Endothelial cell of umbilical vein (primary cell): ENCODE measurements around the gene TRAPPC12. TPM values are rescaled to one million over a fixed set of nuclear protein-coding genes. Genes with fewer than 3 reads are reported as not detected.

ENCODE experiments used
- BruUV-seq: library from RNA; stranded (reverse); fragments of 400-500 nt; replicated peaks from 2 replicates; lab custom pipeline; 2021; lab: Mats Ljungman, UMichigan
- CTCF ChIA-PET: fragments of 300-600, 350-600 bp; sonication (Branson Sonifier 250); formaldehyde crosslinking; loops from one replicate; lab custom pipeline; 2021; ENCODE audit warnings: antibody characterized with exemption, inconsistent platforms; lab: Charles Lee
- POLR2A ChIA-PET: fragments of 300-600, 350-600 bp; sonication (Branson Sonifier 250); formaldehyde crosslinking; loops from one replicate; lab custom pipeline; 2021; ENCODE audit warnings: antibody characterized with exemption, inconsistent platforms; lab: Charles Lee
- DNase-seq: peaks from one replicate; pipeline ENCODE4 v3.0.0-alpha.2; 2011; ENCODE audit warnings: low read depth, low spot score
- FAIRE-seq: peaks from 2 replicates; lab custom pipeline; 2011; peaks lifted over from hg19 to GRCh38; lab: Jason Lieb, UNC
- H2AFZ ChIP-seq: 2 replicates; pipeline ENCODE4 v1.6.0; 2012; ENCODE audit warnings: low read depth, low read length, control low read depth, inconsistent platforms
- H3K27ac ChIP-seq: 2 replicates; pipeline ENCODE4 v1.5.1; 2011; ENCODE audit warnings: low read depth, mild to moderate bottlenecking, control low read depth, low read length, moderate library complexity; ENCODE audit not compliant: insufficient read depth
- H3K27me3 ChIP-seq, 2 experiments: 2 replicates each; pipeline versions ENCODE4 v1.6.0 to v1.6.1; 2011; ENCODE audit warnings: low read length in 2 of 2, mixed read lengths in 1 of 2; ENCODE audit not compliant: control insufficient read depth in 2 of 2, insufficient read depth in 2 of 2
- H3K36me3 ChIP-seq, 2 experiments: 2 replicates in 1 of 2; 3 replicates in 1 of 2; pipeline ENCODE4 v1.5.1; 2011; ENCODE audit warnings: low read length in 2 of 2, mild to moderate bottlenecking in 1 of 2, moderate library complexity in 1 of 2; ENCODE audit not compliant: control insufficient read depth in 2 of 2, insufficient read depth in 2 of 2; ENCODE audit errors: extremely low read depth in 1 of 2
- H3K4me1 ChIP-seq: 3 replicates; pipeline ENCODE4 v1.5.1; 2011; ENCODE audit warnings: mild to moderate bottlenecking, low read length; ENCODE audit not compliant: control insufficient read depth, insufficient read depth; ENCODE audit errors: extremely low read depth
- H3K4me2 ChIP-seq: 2 replicates; pipeline ENCODE4 v1.6.1; 2011; ENCODE audit warnings: low read length, control low read depth, mixed read lengths; ENCODE audit not compliant: insufficient read depth
- H3K4me3 ChIP-seq, 3 experiments: fragments of 200-600 bp in 1 of 3; sonication (generic), shearing (Covaris generic) in 1 of 3; replicated peaks in 1 of 3; 2 replicates each; pipeline ENCODE4 v1.5.1; 2011 to 2016; ENCODE audit warnings: control low read depth in 3 of 3, low read length in 3 of 3, mild to moderate bottlenecking in 2 of 3, inconsistent platforms in 1 of 3, low read depth in 1 of 3, moderate library complexity in 1 of 3; ENCODE audit not compliant: insufficient read depth in 1 of 3
- H3K79me2 ChIP-seq: 2 replicates; pipeline ENCODE4 v1.6.0; 2012; ENCODE audit warnings: low read length, inconsistent platforms; ENCODE audit not compliant: control insufficient read depth, insufficient read depth
- H3K9ac ChIP-seq: replicated peaks from 2 replicates; pipeline ENCODE3; 2011; ENCODE audit warnings: low read length, control low read depth; ENCODE audit not compliant: insufficient read depth; ENCODE audit errors: extremely low read depth
- H3K9me1 ChIP-seq: replicated peaks from 3 replicates; pipeline ENCODE4 v1.6.0; 2011; ENCODE audit warnings: mild to moderate bottlenecking, low read length; ENCODE audit not compliant: control insufficient read depth, insufficient read depth; ENCODE audit errors: extremely low read depth
- H3K9me3 ChIP-seq: replicated peaks from 2 replicates; pipeline ENCODE4 v1.5.1; 2012; ENCODE audit warnings: low read length, inconsistent platforms; ENCODE audit not compliant: control insufficient read depth, insufficient read depth
- H4K20me1 ChIP-seq: replicated peaks from 2 replicates; pipeline ENCODE3; 2011; ENCODE audit warnings: mild to moderate bottlenecking, low read length; ENCODE audit not compliant: control insufficient read depth, insufficient read depth; ENCODE audit errors: extremely low read depth
- EZH2 ChIP-seq: IDR thresholded peaks from 2 replicates; pipeline ENCODE4 v1.6.1; 2012; ENCODE audit warnings: borderline replicate concordance, low read depth, mild to moderate bottlenecking, moderate library complexity, low read length, inconsistent platforms; ENCODE audit not compliant: severe bottlenecking
- FOS ChIP-seq: IDR thresholded peaks from 2 replicates; pipeline ENCODE4 v1.6.1; 2011; ENCODE audit warnings: mild to moderate bottlenecking, low read length, moderate library complexity, borderline replicate concordance; ENCODE audit not compliant: insufficient read depth
- GATA2 ChIP-seq: IDR thresholded peaks from 2 replicates; pipeline ENCODE4 v1.7.0; 2011; ENCODE audit warnings: low read depth, mild to moderate bottlenecking, moderate library complexity, mixed read lengths, low read length; ENCODE audit not compliant: insufficient read length, insufficient read depth
- JUN ChIP-seq: IDR thresholded peaks from 2 replicates; pipeline ENCODE4 v1.6.1; 2011; ENCODE audit warnings: borderline replicate concordance, low read depth; ENCODE audit not compliant: insufficient read length, insufficient read depth
- MAX ChIP-seq: IDR thresholded peaks from 2 replicates; pipeline ENCODE4 v1.6.1; 2011; ENCODE audit not compliant: insufficient read depth, insufficient read length
- MYC ChIP-seq: IDR thresholded peaks from one replicate; pipeline ENCODE4 v1.6.1; 2011; ENCODE audit warnings: mild to moderate bottlenecking, low read depth, low read length
- POLR2A ChIP-seq: IDR thresholded peaks from 2 replicates; pipeline ENCODE4 v1.6.1; 2012; ENCODE audit warnings: low read depth, mild to moderate bottlenecking, control low read depth, low read length
- POLR2AphosphoS5 ChIP-seq: IDR thresholded peaks from 2 replicates; pipeline ENCODE4 v1.6.1; 2012; ENCODE audit warnings: low read depth, mild to moderate bottlenecking, control low read depth, low read length, moderate library complexity; ENCODE audit not compliant: insufficient read depth
- dilution Hi-C: fragments of 300-500 bp; cut with MboI; formaldehyde crosslinking; loops from one replicate; pipeline ENCODE4 v1.15.0; 2019; ENCODE audit warnings: low sequenced_read_pairs; ENCODE audit not compliant: extremely low pct_ligation_motif_present
- intact Hi-C: fragments of 100-400 bp; cut with micrococcal nuclease; formaldehyde crosslinking; loops from one replicate; pipeline ENCODE4 v1.10.0; 2022
- polyA plus RNA-seq, 4 experiments: library from polyadenylated mRNA; depleted of rRNA in 3 of 4; stranded (reverse) in 3 of 4; unstranded in 1 of 4; fragments of >200 nt; gene quantifications; 2 replicates each; pipeline versions ENCODE4 v1.2.1 to v1.2.3, GENCODE V29; 2011 to 2012; ENCODE audit warnings: missing spikeins in 1 of 4
- total RNA-seq: library from RNA; stranded (reverse); gene quantifications from 2 replicates; pipeline ENCODE4 v1.2.3, GENCODE V29; 2021
- TF ChIP-seq, protein P1 (sequence below), 2 donors: IDR thresholded peaks; 1 replicate in 1 of 2; 2 replicates in 1 of 2; pipeline ENCODE4 v1.5.1; 2011; ENCODE audit warnings: low read length in 2 of 2, mild to moderate bottlenecking in 2 of 2, moderate library complexity in 2 of 2, control low read depth in 1 of 2, inconsistent platforms in 1 of 2, low read depth in 1 of 2; ENCODE audit not compliant: insufficient read depth in 1 of 2; ENCODE audit errors: extremely low read depth in 1 of 2

Gene TRAPPC12
- total and polyA plus RNA-seq, 2 donors (not counting 3 experiments of a cell fraction or from before 2014, with no cell fraction given) = 47.5 to 81.5 TPM

- peaks cover 28% of the 10 kb centered on the region for H3K79me2 ChIP-seq
These were observed 10.5 kb downstream of the TRAPPC12 start for GRCh38 chr2:3390041-3390440.

More at GRCh38 chr2:3390041-3390440, 10.5 kb downstream of the TRAPPC12 start:
- TF ChIP-seq GATA2 = no peak
- TF ChIP-seq POLR2AphosphoS5 = no peak
- TF ChIP-seq JUN = no peak
- no peak for TF ChIP-seq FOS
- TF ChIP-seq, protein P1, sequence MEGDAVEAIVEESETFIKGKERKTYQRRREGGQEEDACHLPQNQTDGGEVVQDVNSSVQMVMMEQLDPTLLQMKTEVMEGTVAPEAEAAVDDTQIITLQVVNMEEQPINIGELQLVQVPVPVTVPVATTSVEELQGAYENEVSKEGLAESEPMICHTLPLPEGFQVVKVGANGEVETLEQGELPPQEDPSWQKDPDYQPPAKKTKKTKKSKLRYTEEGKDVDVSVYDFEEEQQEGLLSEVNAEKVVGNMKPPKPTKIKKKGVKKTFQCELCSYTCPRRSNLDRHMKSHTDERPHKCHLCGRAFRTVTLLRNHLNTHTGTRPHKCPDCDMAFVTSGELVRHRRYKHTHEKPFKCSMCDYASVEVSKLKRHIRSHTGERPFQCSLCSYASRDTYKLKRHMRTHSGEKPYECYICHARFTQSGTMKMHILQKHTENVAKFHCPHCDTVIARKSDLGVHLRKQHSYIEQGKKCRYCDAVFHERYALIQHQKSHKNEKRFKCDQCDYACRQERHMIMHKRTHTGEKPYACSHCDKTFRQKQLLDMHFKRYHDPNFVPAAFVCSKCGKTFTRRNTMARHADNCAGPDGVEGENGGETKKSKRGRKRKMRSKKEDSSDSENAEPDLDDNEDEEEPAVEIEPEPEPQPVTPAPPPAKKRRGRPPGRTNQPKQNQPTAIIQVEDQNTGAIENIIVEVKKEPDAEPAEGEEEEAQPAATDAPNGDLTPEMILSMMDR (IDR thresholded peaks at IDR 0.05; ENCODE audit: extremely low read depth in 1 of 2, insufficient read depth in 1 of 2, low read depth in 1 of 2, low read length in 2 of 2) = no peak
- no peak for TF ChIP-seq EZH2
- no peak for TF ChIP-seq POLR2A
- TF ChIP-seq MAX = no peak
- no peak for TF ChIP-seq MYC
- no peaks in the 10 kb centered on the region for H3K9me1 ChIP-seq
- peaks cover 3 to 13% of the 10 kb centered on the region in 2 experiments for H3K36me3 ChIP-seq
- H3K4me1 ChIP-seq = peaks cover 19% of the 10 kb centered on the region
- BruUV-seq = no TSS peak
- no peaks in the 10 kb centered on the region for H4K20me1 ChIP-seq
- no peak overlapping the region for H3K4me3 ChIP-seq
- CTCF ChIA-PET = no interaction called here
- no peak for FAIRE-seq
- H3K9me3 ChIP-seq = no peaks in the 10 kb centered on the region
- dilution Hi-C loops = no loop called here
- no peak overlapping the region for H3K27ac ChIP-seq
- POLR2A ChIA-PET = no interaction called here
- DNase-seq = no peak
- H3K27me3 ChIP-seq = no peaks in the 10 kb centered on the region
- H3K9ac ChIP-seq = no peak overlapping the region
- intact Hi-C loops = loop anchor here (10.0 kb wide), 1 partner anchor 1665 kb away; no protein-coding TSS in a partner anchor
- H3K4me2 ChIP-seq = no peak overlapping the region
- H2AFZ ChIP-seq = no peak overlapping the region
